HG03520 (cell line): ENCODE data around the gene RBPMS2.

Source experiments
- ATAC-seq: cut with Tn5 transposase; IDR thresholded peaks from one replicate; pipeline ENCODE4 v1.9.1; 2021; ENCODE audit warnings: mild to moderate bottlenecking, moderate library complexity; ENCODE audit not compliant: unreplicated experiment

The RBPMS2 gene

GRCh38 chr15:64696481-64696880 lies 78.9 kb downstream of the RBPMS2 start:
- no peak for ATAC-seq

GRCh38 chr15:64695561-64695992 lies 79.8 kb downstream of the RBPMS2 start:
- no peak for ATAC-seq

DNA sequence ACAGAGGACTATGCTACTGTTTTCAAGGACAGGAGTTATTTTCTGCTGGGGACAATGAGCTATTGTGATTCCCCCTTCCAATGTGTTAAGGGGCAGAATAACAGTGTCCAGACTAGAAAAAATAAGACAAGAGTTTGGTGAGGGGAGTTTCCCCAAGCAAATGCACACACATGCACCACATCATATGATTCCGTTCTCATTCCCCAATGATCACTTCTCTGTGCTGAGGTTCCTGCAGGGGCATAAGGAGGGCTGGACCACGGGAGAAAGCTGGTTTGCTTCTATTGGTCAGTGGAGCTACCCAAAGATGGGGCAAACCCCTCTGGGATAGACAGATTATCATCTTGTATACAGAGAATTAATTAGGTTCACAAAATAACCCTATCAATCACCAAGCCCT lies 80.6 kb downstream of the RBPMS2 start:
- ATAC-seq: no peak

DNA sequence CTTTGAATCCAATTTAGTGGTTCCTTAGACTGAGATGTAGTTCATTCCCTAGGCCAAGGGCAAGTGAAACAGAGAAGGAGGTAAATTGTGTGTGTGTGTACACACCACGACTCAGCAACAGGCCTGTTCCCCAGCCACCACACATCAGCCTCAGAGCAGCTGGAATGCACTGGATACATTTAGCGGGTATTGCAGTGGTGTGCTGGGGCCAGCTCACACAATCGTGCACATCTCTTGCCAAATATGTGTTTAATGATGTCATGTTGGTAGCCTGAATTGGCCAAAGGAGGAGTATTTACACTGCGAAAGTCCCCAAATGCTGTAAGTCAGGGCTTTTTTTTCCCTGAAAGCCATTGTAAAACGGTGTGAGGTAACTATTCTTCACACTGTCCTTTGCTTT lies 82.3 kb downstream of the RBPMS2 start:
- ATAC-seq: no peak

DNA sequence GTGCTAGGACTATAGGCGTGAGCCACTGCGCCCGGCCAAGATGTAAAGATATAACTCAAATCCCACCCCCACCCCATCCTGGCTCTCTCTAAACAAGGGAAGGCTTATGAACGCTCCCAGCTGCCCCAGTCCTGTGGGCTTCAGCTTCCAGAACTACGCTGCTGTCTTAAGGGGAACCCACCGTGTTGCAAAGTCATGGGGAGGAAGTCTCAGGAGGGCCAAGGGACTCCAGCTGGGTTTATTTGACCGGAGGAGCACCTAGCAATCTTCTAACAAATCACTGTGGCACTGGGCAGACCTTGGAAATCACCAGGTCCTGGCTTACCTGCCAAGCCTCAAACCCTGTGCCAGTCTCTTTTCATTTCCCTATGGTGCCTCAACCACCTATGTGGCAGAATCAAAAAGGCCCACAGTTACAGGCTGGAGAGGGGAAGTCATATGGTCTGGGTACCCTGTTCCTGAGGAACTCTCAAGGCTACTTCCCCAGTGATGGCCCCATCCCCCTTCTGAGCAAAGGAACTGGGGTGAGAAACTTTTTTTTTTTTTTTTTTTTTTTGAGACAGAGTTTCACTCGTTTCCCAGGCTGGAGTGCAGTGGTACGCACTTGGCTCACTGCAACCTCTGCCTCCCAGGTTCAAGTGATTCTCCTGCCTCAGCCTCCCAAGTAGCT lies 83.4 kb downstream of the RBPMS2 start:
- no peak for ATAC-seq

DNA sequence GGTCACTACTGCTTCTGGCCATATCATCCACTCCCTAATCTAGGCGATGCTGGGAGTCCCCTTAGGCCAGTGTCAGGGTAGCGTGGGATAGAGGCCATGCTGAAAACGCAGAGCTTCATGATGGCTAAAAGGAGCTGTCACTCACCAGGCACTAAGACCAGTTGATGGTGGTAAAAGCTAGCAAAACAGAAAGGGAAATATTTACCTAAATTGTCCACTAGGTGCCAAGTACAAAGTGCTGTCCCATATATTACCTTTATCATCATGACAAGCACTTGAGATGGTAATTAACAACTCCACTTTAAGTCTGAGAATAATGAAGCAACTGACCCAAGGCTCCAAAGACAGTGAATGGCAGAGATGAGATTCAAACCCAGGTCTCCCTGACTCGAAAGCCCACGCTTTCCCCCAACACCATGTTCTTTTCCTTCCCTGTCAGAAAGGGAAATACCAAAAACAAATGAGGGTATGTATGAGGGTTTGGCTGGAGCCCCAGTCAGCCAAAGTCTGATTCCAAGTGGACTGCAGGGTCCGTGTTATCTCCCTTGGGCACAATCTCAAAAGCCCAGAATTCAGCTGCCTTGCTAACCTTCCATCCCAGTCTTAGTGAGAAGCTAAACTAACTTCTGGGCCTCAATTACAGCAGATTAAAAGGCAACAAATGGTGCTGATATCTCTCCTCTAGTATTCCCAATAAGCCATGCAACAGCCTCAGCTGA lies 84.7 kb downstream of the RBPMS2 start:
- no peak for ATAC-seq

DNA sequence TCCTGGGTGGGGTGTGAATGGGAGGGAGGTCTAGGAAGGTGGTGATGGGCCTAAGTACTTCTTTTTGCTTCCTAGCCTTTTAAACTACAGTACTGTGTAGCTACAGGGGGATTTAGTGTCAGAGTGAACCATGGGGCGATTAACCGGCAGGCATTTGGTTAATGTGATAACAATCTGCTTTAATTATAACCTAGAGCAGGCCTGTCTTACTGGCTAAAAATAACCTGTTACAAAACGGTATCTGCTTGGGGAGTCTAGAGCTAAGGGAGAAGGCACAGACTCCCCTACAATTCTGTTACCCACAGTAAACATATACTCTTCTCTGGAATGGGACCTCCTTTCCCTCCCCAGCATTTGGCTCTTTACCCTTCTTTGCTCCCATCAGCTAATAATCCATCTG lies 85.4 kb downstream of the RBPMS2 start:
- ATAC-seq: no peak
